HG03460 (cell line): ENCODE results near the gene ZNF773.

Source experiments
- ATAC-seq: cut with Tn5 transposase; IDR thresholded peaks from one replicate; pipeline ENCODE4 v1.9.1; 2021; ENCODE audit not compliant: unreplicated experiment

ZNF773 gene

DNA sequence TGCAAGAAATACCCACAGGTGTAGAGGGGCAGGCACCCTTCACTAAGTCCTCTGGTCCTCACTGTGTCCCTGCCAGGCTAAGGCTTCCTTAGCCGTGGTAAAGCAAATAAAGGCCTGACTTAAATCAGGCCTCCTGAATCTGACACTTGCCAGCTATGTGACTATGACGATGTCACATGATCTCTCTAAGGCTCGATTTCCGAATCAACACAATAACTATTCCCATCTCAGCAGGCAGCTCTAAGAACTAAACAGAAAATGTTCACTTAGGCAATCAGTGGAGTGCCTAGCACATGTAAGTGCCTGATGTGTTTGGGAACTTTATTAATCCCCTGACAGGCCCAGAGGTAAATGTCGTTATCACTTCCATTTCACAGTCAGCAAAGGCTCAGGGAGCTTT lies 57.9 kb downstream of the ZNF773 start:
- no peak for ATAC-seq
